GM13977 (cell line): Measurements from ENCODE around the gene LAMTOR2.

ENCODE experiments used
- DNase-seq: peaks from one replicate; pipeline ENCODE4 v3.0.0; 2012; ENCODE audit warnings: low spot score
- CTCF ChIP-seq: IDR thresholded peaks from 2 replicates; pipeline ENCODE4 v1.5.1; 2012; ENCODE audit warnings: mild to moderate bottlenecking, control low read depth; ENCODE audit not compliant: insufficient read depth; ENCODE audit errors: extremely low read depth, missing control alignments
- in situ Hi-C: fragments of 300-500 bp; cut with MboI; formaldehyde crosslinking; loops from one replicate; pipeline ENCODE4 v1.12.0; 2022; ENCODE audit warnings: low sequenced_read_pairs, low pct_unique_long_range_greater_than_20kb, mixed read lengths, inconsistent platforms; ENCODE audit not compliant: unreplicated experiment

Gene LAMTOR2

DNA sequence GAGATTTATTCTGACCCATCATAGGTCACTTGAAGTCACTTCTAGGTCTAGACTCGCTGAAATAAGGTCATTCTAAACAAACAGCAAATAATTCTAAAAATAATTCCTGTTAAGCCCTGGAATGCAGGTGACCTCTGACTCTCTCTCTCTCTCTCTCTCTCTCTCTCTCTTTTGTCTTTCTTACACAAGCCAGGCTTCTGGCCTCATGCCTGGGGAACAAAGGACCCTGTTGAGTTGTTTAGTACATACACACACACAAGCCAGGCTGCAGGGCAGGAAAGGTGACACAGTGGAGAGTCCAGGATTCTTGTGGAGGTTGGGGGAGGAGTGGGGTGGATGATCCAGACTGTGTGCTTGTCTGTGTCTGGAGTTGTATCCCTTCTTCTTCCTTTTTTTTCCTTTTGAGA is 31.7 kb downstream of the LAMTOR2 start:
- TF ChIP-seq CTCF: no peak
- no peak for DNase-seq
- in situ Hi-C loops: no loop called here

- TF ChIP-seq CTCF: no peak
- in situ Hi-C loops: loop anchor here (5.0 to 10.0 kb wide), 2 partner anchors 43 to 225 kb away; no protein-coding TSS in a partner anchor
- no peak for DNase-seq
Observed at GRCh38 chr1:156089704-156090103, 35.1 kb downstream of the LAMTOR2 start.

GRCh38 chr1:156090138-156090839 is 35.7 kb downstream of the LAMTOR2 start:
- in situ Hi-C loops: loop anchor here (5.0 to 10.0 kb wide), 2 partner anchors 42 to 225 kb away; no protein-coding TSS in a partner anchor
- no peak for DNase-seq
- TF ChIP-seq CTCF: no peak

- TF ChIP-seq CTCF: peak; percentile 86
- in situ Hi-C loops: loop anchor here (5.0 to 10.0 kb wide), 2 partner anchors 41 to 224 kb away; no protein-coding TSS in a partner anchor
- peak; percentile 80 for DNase-seq
Observed at GRCh38 chr1:156090840-156091188, 36.2 kb downstream of the LAMTOR2 start.

GRCh38 chr1:156091610-156092009 is 37.0 kb downstream of the LAMTOR2 start:
- in situ Hi-C loops: loop anchor here (5.0 to 10.0 kb wide), 2 partner anchors 41 to 223 kb away; no protein-coding TSS in a partner anchor
- no peak for DNase-seq
- TF ChIP-seq CTCF: no peak

DNA sequence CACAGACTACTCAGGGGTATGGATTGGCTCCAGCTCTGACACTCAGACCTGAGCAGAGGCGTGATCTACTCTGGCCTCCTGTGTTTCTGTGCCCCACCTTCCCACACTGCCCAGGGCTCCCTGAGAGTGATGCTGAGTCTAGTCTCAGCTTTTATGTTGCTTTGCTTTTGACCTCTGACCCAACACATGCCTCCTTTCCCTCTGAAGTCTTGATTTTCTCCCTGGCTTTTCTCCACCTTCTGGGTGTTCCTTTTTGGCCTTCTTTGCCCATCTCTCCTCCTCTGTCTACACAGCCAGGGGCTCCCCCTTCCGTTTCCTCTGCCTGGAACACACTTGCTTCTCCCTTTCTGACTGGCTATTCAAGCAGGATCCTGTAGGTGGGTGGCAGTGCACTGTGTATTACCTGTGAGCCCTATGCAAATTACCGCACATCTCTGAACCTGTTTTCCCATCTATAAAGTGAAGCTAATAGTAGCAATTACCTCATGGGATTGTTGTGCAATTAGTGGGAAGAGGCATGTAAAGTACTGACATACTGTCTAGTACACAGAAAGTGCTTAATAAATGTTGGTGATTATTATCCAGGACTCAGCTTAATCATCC is 41.4 kb downstream of the LAMTOR2 start:
- TF ChIP-seq CTCF: peak; percentile 1
- DNase-seq: no peak
- in situ Hi-C loops: loop anchor here (10.0 kb wide), 1 partner anchor 219 kb away; no protein-coding TSS in a partner anchor
